Keratinocyte (primary cell): Measurements from ENCODE around the gene CYP4F22. TPM values are rescaled to one million over a fixed set of nuclear protein-coding genes. Genes with fewer than 3 reads are reported as not detected.

Source experiments
- DNase-seq: peaks from one replicate; pipeline ENCODE4 v3.0.0-alpha.2; 2011; ENCODE audit warnings: low read depth, missing footprints, low spot score
- FAIRE-seq: peaks from 2 replicates; lab custom pipeline; 2011; peaks lifted over from hg19 to GRCh38; lab: Jason Lieb, UNC
- H2AFZ ChIP-seq: 2 replicates; pipeline ENCODE4 v1.6.0; 2012; ENCODE audit warnings: low read length, control low read depth, inconsistent platforms; ENCODE audit not compliant: control insufficient read depth
- H3K27ac ChIP-seq: 2 replicates; pipeline ENCODE4 v1.5.1; 2011; ENCODE audit warnings: low read length; ENCODE audit not compliant: control insufficient read depth, insufficient read depth
- H3K27me3 ChIP-seq: 3 replicates; pipeline ENCODE4 v1.6.0; 2011; ENCODE audit warnings: low read length; ENCODE audit not compliant: control insufficient read depth, insufficient read depth; ENCODE audit errors: extremely low read depth
- H3K36me3 ChIP-seq, 2 experiments: 2 replicates in 1 of 2; 3 replicates in 1 of 2; pipeline ENCODE4 v1.5.1; 2011; ENCODE audit warnings: low read length in 2 of 2, mild to moderate bottlenecking in 1 of 2; ENCODE audit not compliant: control insufficient read depth in 2 of 2, insufficient read depth in 2 of 2; ENCODE audit errors: extremely low read depth in 1 of 2
- H3K4me1 ChIP-seq: 3 replicates; pipeline ENCODE4 v1.5.1; 2011; ENCODE audit warnings: low read length; ENCODE audit not compliant: control insufficient read depth, insufficient read depth; ENCODE audit errors: extremely low read depth
- H3K4me2 ChIP-seq: 3 replicates; pipeline ENCODE4 v1.6.0; 2011; ENCODE audit warnings: low read depth, low read length; ENCODE audit not compliant: control insufficient read depth, insufficient read depth; ENCODE audit errors: extremely low read depth
- H3K4me3 ChIP-seq, 3 experiments: fragments of 200-600 bp in 1 of 3; sonication (generic) in 1 of 3; 2 replicates in 2 of 3; 3 replicates in 1 of 3; pipeline ENCODE4 v1.5.1; 2011 to 2016; ENCODE audit warnings: low read length in 3 of 3, mild to moderate bottlenecking in 3 of 3, control low read depth in 2 of 3, inconsistent platforms in 1 of 3, low read depth in 1 of 3, mixed read lengths in 1 of 3, mixed run types in 1 of 3, moderate library complexity in 1 of 3; ENCODE audit not compliant: control insufficient read depth in 2 of 3, insufficient read depth in 2 of 3; ENCODE audit errors: extremely low read depth in 1 of 3
- H3K79me2 ChIP-seq: 2 replicates; pipeline ENCODE4 v1.6.0; 2012; ENCODE audit warnings: low read length; ENCODE audit not compliant: control insufficient read depth, insufficient read depth
- H3K9ac ChIP-seq: 3 replicates; pipeline ENCODE4 v1.6.0; 2011; ENCODE audit warnings: low read length; ENCODE audit not compliant: control insufficient read depth, insufficient read depth; ENCODE audit errors: extremely low read depth
- H3K9me1 ChIP-seq: 3 replicates; pipeline ENCODE4 v1.6.0; 2011; ENCODE audit warnings: low read length; ENCODE audit not compliant: control insufficient read depth, insufficient read depth; ENCODE audit errors: extremely low read depth
- H3K9me3 ChIP-seq: 2 replicates; pipeline ENCODE4 v1.5.1; 2012; ENCODE audit warnings: low read depth, low read length; ENCODE audit not compliant: control insufficient read depth
- H4K20me1 ChIP-seq: 3 replicates; pipeline ENCODE4 v1.6.0; 2011; ENCODE audit warnings: low read length; ENCODE audit not compliant: control insufficient read depth, insufficient read depth; ENCODE audit errors: extremely low read depth
- EZH2 ChIP-seq: IDR thresholded peaks from one replicate; pipeline ENCODE4 v1.6.1; 2012; ENCODE audit warnings: inconsistent platforms, mild to moderate bottlenecking, low read length, moderate library complexity
- dilution Hi-C: fragments of 300-500 bp; cut with MboI; formaldehyde crosslinking; loops from one replicate; pipeline ENCODE4 v1.7.0; 2020; ENCODE audit warnings: low sequenced_read_pairs; ENCODE audit not compliant: extremely low pct_ligation_motif_present
- polyA plus RNA-seq, 5 experiments: library from polyadenylated mRNA; depleted of rRNA in 3 of 5; stranded (reverse) in 3 of 5; stranded (forward) in 1 of 5; unstranded in 1 of 5; fragments of >200 nt; gene quantifications; 1 replicate in 1 of 5; 2 replicates in 3 of 5; 3 replicates in 1 of 5; pipeline versions ENCODE4 v1.2.1 to v1.2.3, GENCODE V29; 2011 to 2012; ENCODE audit warnings: missing spikeins in 2 of 5, low read depth in 1 of 5, low replicate concordance in 1 of 5
- TF ChIP-seq, protein P1 (sequence below), 3 experiments: IDR thresholded peaks in 1 of 3; conservative IDR thresholded peaks in 1 of 3; optimal IDR thresholded peaks in 1 of 3; 2 replicates in 2 of 3; 3 replicates in 1 of 3; pipeline versions ENCODE3 to v1.5.1; 2011; ENCODE audit warnings: low read length in 3 of 3, mild to moderate bottlenecking in 3 of 3, moderate library complexity in 2 of 3, control low read depth in 1 of 3, inconsistent platforms in 1 of 3; ENCODE audit not compliant: insufficient read depth in 2 of 3; ENCODE audit errors: extremely low read depth in 1 of 3

Gene CYP4F22
- polyA plus RNA-seq, 1 donor (not counting 4 experiments of a cell fraction or from before 2014, with no cell fraction given), result 0.43 TPM

DNA sequence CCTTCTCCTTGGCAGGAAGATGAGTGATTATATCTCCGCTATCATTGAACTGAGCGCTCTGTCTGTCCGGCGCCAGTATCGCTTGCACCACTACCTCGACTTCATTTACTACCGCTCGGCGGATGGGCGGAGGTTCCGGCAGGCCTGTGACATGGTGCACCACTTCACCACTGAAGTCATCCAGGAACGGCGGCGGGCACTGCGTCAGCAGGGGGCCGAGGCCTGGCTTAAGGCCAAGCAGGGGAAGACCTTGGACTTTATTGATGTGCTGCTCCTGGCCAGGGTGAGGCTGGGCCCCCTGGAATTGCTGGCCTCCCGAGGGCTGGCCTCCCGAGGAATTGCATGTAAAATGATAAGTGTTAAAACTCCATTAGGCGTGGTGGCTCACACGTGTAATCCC lies 32.1 kb downstream of the CYP4F22 start:
- Histone ChIP-seq H3K36me3 (no peaks in the 10 kb centered on the region), H3K4me1 (no peaks in the 10 kb centered on the region), H3K27me3 (no peaks in the 10 kb centered on the region), H3K4me2 (no peak overlapping the region), H3K79me2 (no peaks in the 10 kb centered on the region), H3K4me3 (no peak overlapping the region), H4K20me1 (no peaks in the 10 kb centered on the region), H3K9me3 (no peaks in the 10 kb centered on the region), H3K9me1 (no peaks in the 10 kb centered on the region), H3K27ac (no peak overlapping the region), H2AFZ (no peak overlapping the region), H3K9ac (no peak overlapping the region)
- no peak for FAIRE-seq
- no peak for DNase-seq
- TF ChIP-seq, protein P1, sequence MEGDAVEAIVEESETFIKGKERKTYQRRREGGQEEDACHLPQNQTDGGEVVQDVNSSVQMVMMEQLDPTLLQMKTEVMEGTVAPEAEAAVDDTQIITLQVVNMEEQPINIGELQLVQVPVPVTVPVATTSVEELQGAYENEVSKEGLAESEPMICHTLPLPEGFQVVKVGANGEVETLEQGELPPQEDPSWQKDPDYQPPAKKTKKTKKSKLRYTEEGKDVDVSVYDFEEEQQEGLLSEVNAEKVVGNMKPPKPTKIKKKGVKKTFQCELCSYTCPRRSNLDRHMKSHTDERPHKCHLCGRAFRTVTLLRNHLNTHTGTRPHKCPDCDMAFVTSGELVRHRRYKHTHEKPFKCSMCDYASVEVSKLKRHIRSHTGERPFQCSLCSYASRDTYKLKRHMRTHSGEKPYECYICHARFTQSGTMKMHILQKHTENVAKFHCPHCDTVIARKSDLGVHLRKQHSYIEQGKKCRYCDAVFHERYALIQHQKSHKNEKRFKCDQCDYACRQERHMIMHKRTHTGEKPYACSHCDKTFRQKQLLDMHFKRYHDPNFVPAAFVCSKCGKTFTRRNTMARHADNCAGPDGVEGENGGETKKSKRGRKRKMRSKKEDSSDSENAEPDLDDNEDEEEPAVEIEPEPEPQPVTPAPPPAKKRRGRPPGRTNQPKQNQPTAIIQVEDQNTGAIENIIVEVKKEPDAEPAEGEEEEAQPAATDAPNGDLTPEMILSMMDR (optimal IDR thresholded peaks at IDR 0.05 in 1 of 3, IDR thresholded peaks at IDR 0.05 in 1 of 3, conservative IDR thresholded peaks at IDR 0.05 in 1 of 3; ENCODE audit: extremely low read depth in 1 of 3, insufficient read depth in 2 of 3, low read length in 3 of 3), result no peak
- no peak for TF ChIP-seq EZH2
- dilution Hi-C loops, result no loop called here

DNA sequence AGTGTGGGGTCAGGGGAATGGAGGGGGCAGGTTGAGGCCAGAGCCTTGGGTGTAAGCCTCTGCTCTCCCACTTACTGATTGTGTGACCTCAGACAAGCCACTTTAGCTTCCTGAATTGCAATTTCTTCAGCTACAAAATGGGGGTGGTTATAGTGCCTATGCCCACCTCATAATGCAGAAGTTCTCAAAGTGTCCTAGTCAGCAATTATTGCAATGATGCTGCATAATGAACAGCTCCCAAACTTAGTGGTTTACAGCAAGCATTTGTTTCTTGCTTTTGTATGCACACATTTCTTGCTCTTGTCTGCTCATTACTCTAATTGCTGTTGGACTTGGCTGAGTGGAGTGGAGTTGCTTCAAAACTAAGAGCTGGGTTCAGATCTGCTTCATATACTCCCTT lies 36.0 kb downstream of the CYP4F22 start:
- H3K4me1 ChIP-seq, result no peaks in the 10 kb centered on the region
- H3K4me2 ChIP-seq, result no peak overlapping the region
- no peak overlapping the region for H2AFZ ChIP-seq
- no peaks in the 10 kb centered on the region for H3K9me3 ChIP-seq
- H3K9me1 ChIP-seq, result no peaks in the 10 kb centered on the region
- no peak overlapping the region for H3K27ac ChIP-seq
- no peak for FAIRE-seq
- no peaks in the 10 kb centered on the region for H3K27me3 ChIP-seq
- DNase-seq, result no peak
- TF ChIP-seq, protein P1 (optimal IDR thresholded peaks at IDR 0.05 in 1 of 3, IDR thresholded peaks at IDR 0.05 in 1 of 3, conservative IDR thresholded peaks at IDR 0.05 in 1 of 3; ENCODE audit: extremely low read depth in 1 of 3, insufficient read depth in 2 of 3, low read length in 3 of 3), result no peak
- no peak for TF ChIP-seq EZH2
- no peaks in the 10 kb centered on the region for H3K36me3 ChIP-seq
- dilution Hi-C loops, result no loop called here
- no peaks in the 10 kb centered on the region for H3K79me2 ChIP-seq
- H3K9ac ChIP-seq, result no peak overlapping the region
- no peak overlapping the region for H3K4me3 ChIP-seq
- H4K20me1 ChIP-seq, result no peaks in the 10 kb centered on the region
